ENCODE results near the gene RFX2. TPM values are rescaled to one million over a fixed set of nuclear protein-coding genes. Genes with fewer than 3 reads are reported as not detected.

RFX2 gene
- total RNA-seq = 10 to 100 TPM; 21.7 to 30.3 TPM

- Histone ChIP-seq H3K9me3 (no peaks in the 10 kb centered on the region), H3K27me3 (replicated peaks; ENCODE audit: insufficient read depth) (no peaks in the 10 kb centered on the region), H3K27ac (peak within 1 kb of the TSS; percentile 93 to 94), H3K4me3 (peak within 1 kb of the TSS; percentile 96), H3K36me3 (no peaks in the 10 kb centered on the region), H3K4me1 (ENCODE audit: control insufficient read depth in 1 of 2, low read depth in 2 of 2) (peaks cover 5 to 27% of the 10 kb centered on the region in 2 donors)
- DNase-seq (ENCODE audit: low spot score) (peak; percentile 96), ATAC-seq (ENCODE audit: insufficient number of reproducible peaks, low FRiP score, low read depth) (peak; percentile 97)
- no peak for TF ChIP-seq CTCF (IDR thresholded peaks at IDR 0.05)
Observed at GRCh38 chr19:6110360-6110977, at the start of gene RFX2. RFX2 (minus strand) TSS chr19:6110500; CDS start chr19:6047496, 63,004 bp downstream.

DNA sequence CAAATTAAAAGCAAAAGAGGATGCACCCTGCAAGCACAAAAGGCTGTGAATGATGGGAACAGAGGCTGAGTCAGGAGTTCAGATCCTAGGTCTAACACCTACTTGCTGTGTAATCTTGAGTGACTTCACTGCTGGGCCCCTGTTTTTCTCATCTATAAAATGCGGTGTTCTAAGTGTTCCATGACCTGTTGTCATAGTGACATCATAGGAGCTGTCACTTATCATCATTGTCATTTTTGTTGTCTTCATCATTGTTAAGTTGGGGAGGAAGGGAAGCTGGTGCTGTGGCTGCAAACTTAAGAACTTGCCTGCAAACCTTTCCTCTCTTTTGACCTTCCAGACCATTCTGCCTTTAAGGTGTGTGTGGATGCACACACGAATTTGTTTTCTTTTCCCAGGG is 45.7 kb upstream of the RFX2 start:
- H3K27me3 ChIP-seq (replicated peaks; ENCODE audit: insufficient read depth) = no peaks in the 10 kb centered on the region
- H3K4me1 ChIP-seq (ENCODE audit: control insufficient read depth in 1 of 2, low read depth in 2 of 2) = no peaks in the 10 kb centered on the region
- no peak overlapping the region for H3K4me3 ChIP-seq
- no peak for TF ChIP-seq CTCF (IDR thresholded peaks at IDR 0.05)
- no peaks in the 10 kb centered on the region for H3K9me3 ChIP-seq
- DNase-seq (ENCODE audit: low spot score) (no peak), ATAC-seq (ENCODE audit: insufficient number of reproducible peaks, low FRiP score, low read depth) (no peak)
- no peaks in the 10 kb centered on the region for H3K36me3 ChIP-seq
- H3K27ac ChIP-seq = no peak overlapping the region

- no peak for TF ChIP-seq CTCF (IDR thresholded peaks at IDR 0.05)
- no peaks in the 10 kb centered on the region for H3K36me3 ChIP-seq
- no peak overlapping the region for H3K4me3 ChIP-seq
- ATAC-seq (ENCODE audit: insufficient number of reproducible peaks, low FRiP score, low read depth) (no peak), DNase-seq (ENCODE audit: low spot score) (no peak)
- H3K27me3 ChIP-seq (replicated peaks; ENCODE audit: insufficient read depth) = no peaks in the 10 kb centered on the region
- H3K4me1 ChIP-seq (ENCODE audit: control insufficient read depth in 1 of 2, low read depth in 2 of 2) = no peaks in the 10 kb centered on the region
- H3K9me3 ChIP-seq = no peaks in the 10 kb centered on the region
- no peak overlapping the region for H3K27ac ChIP-seq
Observed at GRCh38 chr19:6150289-6150688, 40.0 kb upstream of the RFX2 start.

- no peak for ATAC-seq (ENCODE audit: insufficient number of reproducible peaks, low FRiP score, low read depth)
- Histone ChIP-seq H3K9me3 (no peaks in the 10 kb centered on the region), H3K27ac (no peak overlapping the region), H3K36me3 (no peaks in the 10 kb centered on the region), H3K27me3 (replicated peaks; ENCODE audit: insufficient read depth) (no peaks in the 10 kb centered on the region), H3K4me1 (ENCODE audit: control insufficient read depth in 1 of 2, low read depth in 2 of 2) (no peaks in the 10 kb centered on the region), H3K4me3 (no peak overlapping the region)
- DNase-seq (ENCODE audit: low spot score) = no peak
- TF ChIP-seq CTCF (IDR thresholded peaks at IDR 0.05) = no peak
Observed at GRCh38 chr19:6141217-6141616, 30.9 kb upstream of the RFX2 start.

DNA sequence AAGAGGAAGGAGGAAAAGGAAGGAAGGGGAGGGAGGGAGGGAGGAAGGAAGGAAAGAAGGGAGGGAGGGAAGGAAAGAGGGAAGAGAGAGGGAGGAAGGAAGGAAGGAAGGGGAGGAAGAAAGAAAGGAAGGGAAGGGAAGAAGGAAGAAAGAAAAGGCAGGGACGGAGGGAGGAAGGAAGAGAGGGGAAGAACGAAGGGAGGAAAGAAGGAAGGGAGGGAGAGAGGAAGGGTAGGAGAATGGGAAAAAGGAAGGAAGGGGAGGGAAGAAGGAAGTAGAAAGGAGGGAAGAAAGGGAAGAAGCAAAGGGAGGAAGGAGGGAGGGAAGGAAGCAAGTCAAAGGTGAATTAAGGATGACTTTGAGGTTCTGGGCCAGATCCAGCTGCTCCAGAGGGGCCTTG is 28.2 kb upstream of the RFX2 start:
- Histone ChIP-seq H3K27me3 (replicated peaks; ENCODE audit: insufficient read depth) (no peaks in the 10 kb centered on the region), H3K36me3 (no peaks in the 10 kb centered on the region), H3K9me3 (no peaks in the 10 kb centered on the region), H3K27ac (no peak overlapping the region), H3K4me1 (ENCODE audit: control insufficient read depth in 1 of 2, low read depth in 2 of 2) (no peaks in the 10 kb centered on the region), H3K4me3 (no peak overlapping the region)
- no peak for ATAC-seq (ENCODE audit: insufficient number of reproducible peaks, low FRiP score, low read depth)
- TF ChIP-seq CTCF (IDR thresholded peaks at IDR 0.05) = no peak
- DNase-seq (ENCODE audit: low spot score) = no peak

All from thoracic aorta (tissue), 2 donors.